Suprapubic skin (tissue), 4 donors: ENCODE data around the gene WDR37. TPM values are rescaled to one million over a fixed set of nuclear protein-coding genes. Genes with fewer than 3 reads are reported as not detected.

ENCODE experiments used
- DNase-seq, 2 donors: peaks; one replicate each; pipeline ENCODE4 v3.0.0-alpha.2; 2019; ENCODE audit warnings: low spot score in 2 of 2
- H3K27ac ChIP-seq: fragments of 200-600 bp; sonication (generic); one replicate; pipeline ENCODE4 v1.5.1; 2019
- H3K27me3 ChIP-seq: fragments of 200-600 bp; sonication (generic); one replicate; pipeline ENCODE4 v1.5.1; 2019
- H3K36me3 ChIP-seq: fragments of 200-600 bp; sonication (generic); one replicate; pipeline ENCODE4 v1.5.1; 2019
- H3K4me1 ChIP-seq: fragments of 200-600 bp; sonication (generic); one replicate; pipeline ENCODE4 v1.5.1; 2019
- H3K4me3 ChIP-seq: fragments of 200-600 bp; sonication (generic); one replicate; pipeline ENCODE4 v1.5.1; 2019; ENCODE audit warnings: mild to moderate bottlenecking
- H3K9me3 ChIP-seq: fragments of 200-600 bp; sonication (generic); one replicate; pipeline ENCODE4 v1.5.1; 2019
- EP300 ChIP-seq: sonication (generic); formaldehyde crosslinking; IDR thresholded peaks from one replicate; pipeline ENCODE4 v1.6.1; 2017; ENCODE audit warnings: antibody characterized with exemption
- POLR2A ChIP-seq, 2 donors: fragments of 450-650 bp; IDR thresholded peaks; one replicate each; pipeline ENCODE4 v1.6.1; 2017; ENCODE audit warnings: antibody characterized with exemption in 2 of 2, mild to moderate bottlenecking in 2 of 2, moderate library complexity in 2 of 2
- POLR2AphosphoS5 ChIP-seq, 3 donors: sonication (generic); formaldehyde crosslinking; IDR thresholded peaks; one replicate each; pipeline ENCODE4 v1.6.1; 2017; ENCODE audit warnings: antibody characterized with exemption in 3 of 3
- WGBS: methylation state at CpG from one replicate; pipeline ENCODE4 v1.1.5; 2018; 5-methylcytosine and 5-hydroxymethylcytosine counted together
- total RNA-seq, 4 donors: library from RNA; depleted of rRNA; stranded (reverse); fragments of >200 nt; gene quantifications; one replicate each; pipeline ENCODE4 v1.1.0, GENCODE V29; 2016
- TF ChIP-seq, protein P1 (sequence below), 2 donors: fragments of 200-600 bp in 1 of 2; fragments of 450-650 bp in 1 of 2; sonication (generic) in 1 of 2; IDR thresholded peaks; one replicate each; pipeline ENCODE4 v1.5.1; 2016 to 2019; ENCODE audit warnings: antibody characterized with exemption in 2 of 2, mild to moderate bottlenecking in 1 of 2, moderate library complexity in 1 of 2

The WDR37 gene
- total RNA-seq, 4 donors from 2014 or later: 13.1 to 32.7 (median 18.4) TPM

DNA sequence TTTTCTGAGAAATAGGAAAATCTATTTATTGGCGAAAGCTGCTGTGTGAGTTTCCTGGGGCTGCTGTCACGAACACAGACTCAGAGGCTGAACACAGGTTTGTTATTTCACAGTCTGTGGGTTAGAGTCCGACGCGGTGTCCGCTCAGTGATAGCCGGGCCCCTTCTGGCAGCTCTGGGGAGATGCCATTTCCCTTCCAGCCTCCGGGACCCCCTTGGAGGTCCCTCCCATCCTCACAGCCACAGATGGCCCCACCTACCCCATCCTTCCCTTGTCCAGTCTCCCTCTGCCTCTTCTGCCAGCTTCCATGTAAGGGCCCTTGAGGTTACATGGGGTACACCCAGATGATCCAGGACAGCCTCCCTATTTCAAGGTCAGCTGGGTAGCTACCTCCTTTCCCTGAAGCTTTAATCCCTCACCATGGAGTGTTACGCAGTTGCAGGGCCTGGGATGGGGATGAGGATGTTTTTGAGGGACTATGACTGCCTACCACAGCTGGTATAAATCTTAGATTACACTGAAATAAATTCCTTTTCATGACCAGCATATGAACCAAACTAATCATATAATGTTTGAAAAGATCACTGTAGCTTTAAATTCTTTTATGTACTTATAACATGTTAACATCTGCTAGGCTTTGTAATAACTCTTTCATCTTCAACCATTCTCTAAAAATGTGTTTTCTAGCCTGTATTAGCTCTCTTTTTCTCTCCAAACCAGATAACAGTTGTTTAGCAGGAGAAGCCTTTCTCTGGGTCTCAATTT, 98.5 kb downstream of the WDR37 start:
- TF ChIP-seq EP300 (no peak), POLR2AphosphoS5 (IDR thresholded peaks at IDR 0.05) (no peak), POLR2A (IDR thresholded peaks at IDR 0.05) (no peak)
- TF ChIP-seq, protein P1, sequence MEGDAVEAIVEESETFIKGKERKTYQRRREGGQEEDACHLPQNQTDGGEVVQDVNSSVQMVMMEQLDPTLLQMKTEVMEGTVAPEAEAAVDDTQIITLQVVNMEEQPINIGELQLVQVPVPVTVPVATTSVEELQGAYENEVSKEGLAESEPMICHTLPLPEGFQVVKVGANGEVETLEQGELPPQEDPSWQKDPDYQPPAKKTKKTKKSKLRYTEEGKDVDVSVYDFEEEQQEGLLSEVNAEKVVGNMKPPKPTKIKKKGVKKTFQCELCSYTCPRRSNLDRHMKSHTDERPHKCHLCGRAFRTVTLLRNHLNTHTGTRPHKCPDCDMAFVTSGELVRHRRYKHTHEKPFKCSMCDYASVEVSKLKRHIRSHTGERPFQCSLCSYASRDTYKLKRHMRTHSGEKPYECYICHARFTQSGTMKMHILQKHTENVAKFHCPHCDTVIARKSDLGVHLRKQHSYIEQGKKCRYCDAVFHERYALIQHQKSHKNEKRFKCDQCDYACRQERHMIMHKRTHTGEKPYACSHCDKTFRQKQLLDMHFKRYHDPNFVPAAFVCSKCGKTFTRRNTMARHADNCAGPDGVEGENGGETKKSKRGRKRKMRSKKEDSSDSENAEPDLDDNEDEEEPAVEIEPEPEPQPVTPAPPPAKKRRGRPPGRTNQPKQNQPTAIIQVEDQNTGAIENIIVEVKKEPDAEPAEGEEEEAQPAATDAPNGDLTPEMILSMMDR (IDR thresholded peaks at IDR 0.05): no peak
- no peak for DNase-seq
- Histone ChIP-seq H3K4me1 (no peaks in the 10 kb centered on the region), H3K27ac (no peak overlapping the region), H3K36me3 (no peaks in the 10 kb centered on the region), H3K27me3 (no peaks in the 10 kb centered on the region), H3K4me3 (no peak overlapping the region), H3K9me3 (no peaks in the 10 kb centered on the region)
- 81% methylated on average over 9 of the region's 9 CpGs for WGBS

DNA sequence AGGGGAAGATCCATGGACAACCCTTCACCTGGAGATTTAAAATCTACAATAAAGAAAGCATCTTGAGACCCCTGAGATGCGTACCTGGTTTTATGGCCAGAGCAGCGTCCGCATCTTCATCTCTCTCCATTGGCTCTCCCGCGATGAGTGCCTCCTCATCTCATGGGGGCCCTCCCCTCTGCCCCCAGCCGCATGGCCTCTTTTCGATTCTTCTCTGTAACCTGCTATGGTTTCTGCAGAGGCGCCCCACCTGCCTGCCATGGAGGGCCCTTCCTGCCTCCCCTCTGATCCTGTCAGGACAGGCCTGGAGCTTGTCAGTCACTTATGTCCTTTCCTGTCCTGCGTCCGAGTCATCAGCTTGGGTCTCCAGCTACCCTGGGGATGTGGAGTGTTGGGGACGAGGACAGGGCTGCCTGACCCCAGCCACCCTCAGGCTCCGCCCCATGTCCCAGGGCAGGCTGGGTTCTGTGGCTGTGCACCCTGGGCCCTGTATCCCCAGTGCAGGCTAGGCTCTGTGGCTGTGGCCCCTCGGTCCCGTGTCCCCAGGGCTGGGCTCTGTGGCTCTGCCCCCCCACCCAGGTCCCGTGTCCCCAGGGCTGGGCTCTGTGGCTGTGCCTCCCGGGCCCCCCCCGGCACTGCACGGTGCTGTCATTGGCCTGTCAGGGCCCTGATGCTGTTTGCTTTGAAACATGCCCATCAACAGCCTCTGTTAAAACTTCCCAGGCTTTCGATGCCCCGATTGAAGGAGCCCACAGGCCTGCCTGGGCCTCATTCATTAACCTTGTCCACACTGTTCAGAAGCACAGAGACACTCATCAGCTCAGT, 99.8 kb downstream of the WDR37 start:
- H3K4me1 ChIP-seq: no peaks in the 10 kb centered on the region
- no peak overlapping the region for H3K4me3 ChIP-seq
- TF ChIP-seq EP300: no peak
- TF ChIP-seq, protein P1 (IDR thresholded peaks at IDR 0.05): no peak
- no peak for TF ChIP-seq POLR2A (IDR thresholded peaks at IDR 0.05)
- TF ChIP-seq POLR2AphosphoS5 (IDR thresholded peaks at IDR 0.05): no peak
- no peaks in the 10 kb centered on the region for H3K27me3 ChIP-seq
- 82% methylated on average over 15 of the region's 20 CpGs for WGBS
- DNase-seq: no peak
- H3K9me3 ChIP-seq: no peaks in the 10 kb centered on the region
- H3K27ac ChIP-seq: no peak overlapping the region
- H3K36me3 ChIP-seq: no peaks in the 10 kb centered on the region

DNA sequence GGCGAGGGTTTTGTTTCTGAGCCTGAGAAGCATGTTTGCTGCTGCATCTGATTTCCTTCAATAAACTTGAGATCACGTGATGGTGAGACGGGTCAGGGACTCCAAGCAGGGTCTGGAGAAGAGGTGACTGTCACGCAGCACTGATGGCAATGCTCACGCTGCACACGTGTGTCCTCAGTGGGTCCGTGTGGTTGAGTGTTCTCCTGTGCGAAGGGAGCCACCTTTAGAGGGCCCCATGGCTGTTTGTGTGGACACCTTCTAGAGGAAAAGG, 100.4 kb downstream of the WDR37 start:
- H3K9me3 ChIP-seq: no peaks in the 10 kb centered on the region
- H3K27me3 ChIP-seq: no peaks in the 10 kb centered on the region
- H3K27ac ChIP-seq: no peak overlapping the region
- H3K4me3 ChIP-seq: no peak overlapping the region
- DNase-seq: no peak
- 91% methylated on average over 4 of the region's 8 CpGs for WGBS
- H3K36me3 ChIP-seq: no peaks in the 10 kb centered on the region
- no peak for TF ChIP-seq POLR2A (IDR thresholded peaks at IDR 0.05)
- TF ChIP-seq, protein P1 (IDR thresholded peaks at IDR 0.05): no peak
- no peak for TF ChIP-seq EP300
- TF ChIP-seq POLR2AphosphoS5 (IDR thresholded peaks at IDR 0.05): no peak
- no peaks in the 10 kb centered on the region for H3K4me1 ChIP-seq

DNA sequence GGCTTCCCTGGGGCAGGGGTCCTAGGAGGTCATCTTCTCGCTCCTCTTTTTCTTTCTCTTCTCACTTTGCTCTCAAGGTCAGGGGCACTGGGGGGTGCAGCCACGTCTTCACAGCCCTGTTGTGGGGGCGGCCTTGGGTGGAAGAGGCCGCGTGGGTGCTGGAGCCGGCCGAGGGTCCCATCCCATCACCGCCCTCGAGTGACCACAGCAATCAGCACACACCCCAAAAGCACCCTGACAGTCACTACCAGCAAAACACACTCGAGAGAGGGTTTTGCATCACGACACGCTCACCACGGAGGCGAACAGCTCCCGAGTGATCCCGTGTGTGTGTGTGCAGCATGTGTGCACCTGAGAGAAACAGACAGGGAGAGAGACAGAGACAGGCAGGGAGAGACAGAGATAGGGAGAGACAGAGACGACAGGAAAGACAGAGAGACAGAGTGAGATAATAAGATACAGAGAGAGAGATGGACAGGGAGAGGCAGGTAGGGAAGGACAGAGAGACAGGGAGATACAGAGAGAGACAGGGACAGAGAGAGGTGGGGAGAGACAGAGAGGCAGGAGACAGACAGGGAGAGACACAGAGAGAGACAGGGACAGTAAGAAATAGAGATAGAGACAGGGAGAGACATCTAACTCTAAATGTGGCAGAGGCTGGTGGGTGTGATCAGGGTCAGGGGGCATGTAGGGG, 100.9 kb downstream of the WDR37 start:
- H3K27ac ChIP-seq: no peak overlapping the region
- H3K27me3 ChIP-seq: no peaks in the 10 kb centered on the region
- no peak for DNase-seq
- TF ChIP-seq POLR2AphosphoS5 (IDR thresholded peaks at IDR 0.05) (no peak), EP300 (no peak), POLR2A (IDR thresholded peaks at IDR 0.05) (no peak)
- TF ChIP-seq, protein P1 (IDR thresholded peaks at IDR 0.05): no peak
- no peaks in the 10 kb centered on the region for H3K9me3 ChIP-seq
- H3K36me3 ChIP-seq: no peaks in the 10 kb centered on the region
- WGBS: 91% methylated on average over 17 of the region's 17 CpGs
- H3K4me1 ChIP-seq: no peaks in the 10 kb centered on the region
- no peak overlapping the region for H3K4me3 ChIP-seq

DNA sequence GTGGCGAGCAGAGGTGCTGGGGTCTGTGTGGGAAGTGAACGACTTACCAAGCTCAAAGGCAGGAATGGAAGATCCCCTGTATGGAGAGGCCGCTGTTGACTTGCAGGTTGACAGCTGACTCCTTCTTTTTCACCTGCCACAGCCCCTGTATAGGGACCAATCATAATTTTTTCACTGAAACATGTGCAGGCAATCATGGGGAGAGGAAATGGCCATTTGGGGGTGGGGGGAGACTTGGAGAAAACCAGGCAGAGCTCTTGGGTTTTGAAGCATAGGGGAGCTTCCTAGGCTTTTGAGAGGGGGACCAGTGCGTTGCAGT, 101.4 kb downstream of the WDR37 start:
- H3K9me3 ChIP-seq: no peaks in the 10 kb centered on the region
- 83% methylated on average over 4 of the region's 4 CpGs for WGBS
- no peak for DNase-seq
- no peaks in the 10 kb centered on the region for H3K27me3 ChIP-seq
- H3K36me3 ChIP-seq: no peaks in the 10 kb centered on the region
- H3K4me1 ChIP-seq: no peaks in the 10 kb centered on the region
- TF ChIP-seq, protein P1 (IDR thresholded peaks at IDR 0.05): no peak
- TF ChIP-seq POLR2AphosphoS5 (IDR thresholded peaks at IDR 0.05): no peak
- no peak for TF ChIP-seq EP300
- H3K27ac ChIP-seq: no peak overlapping the region
- no peak overlapping the region for H3K4me3 ChIP-seq
